ENCODE measurements around the gene EPSTI1.
"Not testable (repeated sequence)": the region's sequence is repeated elsewhere in the genome, so short reads cannot be mapped to it uniquely, and the experiment has no call there.

EPSTI1 gene

DNA sequence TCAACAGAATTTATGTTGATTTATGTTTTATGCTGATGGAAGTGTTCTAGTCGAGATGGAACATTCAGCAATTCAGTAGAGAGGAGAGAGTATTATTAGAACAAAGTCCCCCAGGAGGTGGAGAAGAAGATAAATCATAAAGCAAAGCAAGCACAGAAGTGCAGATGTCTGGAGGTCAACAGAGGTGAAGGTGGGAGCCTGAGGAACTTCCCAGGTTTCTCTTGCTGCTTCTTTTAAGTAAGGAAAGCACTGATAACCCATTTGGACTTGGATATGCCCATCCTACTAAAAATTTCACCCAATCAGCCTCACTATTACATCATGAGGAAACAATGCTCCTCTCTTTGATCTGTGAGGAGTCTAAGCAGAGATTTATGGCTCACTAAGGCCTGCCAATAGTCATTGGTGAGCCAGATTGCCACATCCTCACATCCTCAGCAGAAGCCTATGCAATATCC lies 98.8 kb downstream of the EPSTI1 start:
- no peak for DNase-seq (ENCODE audit: low read depth)

DNA sequence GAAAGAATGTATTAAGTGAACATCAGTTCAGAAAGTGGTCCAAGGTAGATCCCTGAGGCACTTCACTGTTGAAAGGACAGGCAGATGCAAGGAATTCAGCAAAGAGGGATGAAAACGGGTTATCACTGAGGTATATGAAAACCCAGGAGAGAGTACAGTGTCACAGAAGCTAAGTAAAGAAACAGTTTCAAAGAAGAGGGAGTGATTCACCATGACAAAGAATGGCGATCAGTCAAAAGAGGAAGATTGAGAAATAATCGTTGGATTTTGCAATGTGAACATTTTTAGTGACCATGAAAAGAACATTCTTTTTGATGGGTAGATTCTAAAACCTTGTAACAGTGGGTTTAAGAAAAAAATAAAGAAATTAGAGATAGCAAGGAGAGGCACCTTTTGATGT lies 99.3 kb downstream of the EPSTI1 start:
- no peak for DNase-seq (ENCODE audit: low read depth)

DNA sequence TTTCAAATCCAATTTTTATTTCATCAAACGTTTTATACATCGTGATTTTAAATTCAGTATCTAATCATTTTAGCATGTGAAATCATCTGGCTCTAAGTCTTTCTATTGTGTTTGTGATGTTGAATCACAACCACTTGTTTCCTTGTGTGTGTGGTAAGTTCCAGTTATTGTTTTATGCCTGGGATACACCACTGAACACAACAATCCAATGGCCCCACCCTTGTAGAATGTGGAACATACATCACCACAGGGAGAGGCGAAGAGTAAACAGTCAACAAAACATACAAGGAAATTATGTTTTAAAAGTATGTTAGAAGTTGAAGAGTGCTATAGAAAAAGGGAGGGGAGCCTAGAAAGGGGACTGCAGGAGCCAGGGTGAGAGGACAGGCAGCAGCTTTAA lies 100.5 kb downstream of the EPSTI1 start:
- no peak for DNase-seq (ENCODE audit: low read depth)

DNA sequence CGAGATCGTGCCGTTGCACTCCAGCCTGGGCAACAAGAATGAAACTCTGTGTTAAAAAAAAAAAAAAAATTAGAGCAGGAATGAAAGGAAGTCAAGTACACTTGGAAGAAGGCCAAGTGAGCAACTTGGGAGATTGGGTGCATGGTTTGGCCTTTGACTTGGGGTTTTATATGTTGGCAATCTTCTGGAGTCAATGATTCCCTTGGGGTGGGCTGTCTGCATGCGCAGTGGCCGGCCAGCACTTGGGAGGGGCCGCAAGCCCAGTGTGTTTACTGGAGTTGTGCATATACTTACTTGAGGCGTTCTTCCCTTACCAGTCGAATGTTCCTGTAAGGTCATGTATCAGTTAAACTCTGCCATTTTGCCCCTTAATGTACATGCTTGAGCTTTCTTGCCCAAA lies 106.7 kb downstream of the EPSTI1 start:
- no peak for DNase-seq (ENCODE audit: low read depth)

DNA sequence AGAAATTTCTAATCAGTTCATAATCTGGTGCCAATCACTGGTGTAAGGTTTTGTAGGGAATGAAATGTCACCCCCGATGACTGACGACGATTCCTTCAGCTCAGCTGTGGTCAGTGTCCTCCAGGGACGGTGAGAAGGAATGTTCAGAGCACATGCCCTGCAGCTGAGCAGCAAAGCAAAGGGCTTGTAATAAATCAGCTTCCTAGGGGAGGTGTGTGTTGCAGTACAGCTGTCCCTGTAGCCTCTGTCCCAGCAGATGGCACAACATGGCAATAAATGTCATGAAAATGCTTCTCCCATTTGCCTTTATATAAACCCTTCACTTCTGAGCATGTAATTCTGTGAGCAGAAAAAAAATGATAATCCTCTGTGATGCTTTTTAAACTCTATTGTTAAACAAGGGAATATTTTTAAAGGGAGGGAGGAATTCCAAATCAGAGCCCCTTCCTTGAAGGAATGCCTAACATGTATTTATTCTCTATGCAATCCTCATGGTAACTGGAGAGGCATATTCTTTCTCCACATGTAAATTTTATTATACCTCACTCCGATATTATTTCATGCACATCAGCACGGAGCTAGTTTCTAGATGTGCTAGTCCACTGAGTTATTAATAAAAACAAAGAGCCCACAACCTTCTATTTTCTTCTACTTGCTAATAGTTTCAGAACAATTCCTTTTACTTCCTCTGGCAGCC lies 108.1 kb downstream of the EPSTI1 start:
- DNase-seq (ENCODE audit: low read depth), result no peak

DNA sequence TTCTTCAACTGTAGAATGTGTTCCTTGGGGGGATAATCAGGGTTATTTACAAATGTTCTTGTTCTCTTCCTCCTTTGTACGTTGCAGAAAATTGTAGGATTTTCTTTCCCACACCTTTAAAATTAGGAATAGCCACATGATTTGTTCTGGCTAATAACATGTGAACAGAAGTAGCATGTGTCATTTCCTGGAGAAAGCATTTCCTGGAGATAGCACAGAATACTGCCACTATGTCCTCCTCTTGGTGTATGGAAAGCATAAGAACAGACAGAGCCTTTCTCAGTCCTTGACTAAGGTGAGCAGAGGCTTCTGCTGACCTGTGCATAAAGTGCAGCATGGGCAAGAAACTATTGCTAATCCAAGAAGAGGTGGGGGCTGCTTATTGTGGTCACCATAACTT lies 108.9 kb downstream of the EPSTI1 start:
- no peak for DNase-seq (ENCODE audit: low read depth)

DNA sequence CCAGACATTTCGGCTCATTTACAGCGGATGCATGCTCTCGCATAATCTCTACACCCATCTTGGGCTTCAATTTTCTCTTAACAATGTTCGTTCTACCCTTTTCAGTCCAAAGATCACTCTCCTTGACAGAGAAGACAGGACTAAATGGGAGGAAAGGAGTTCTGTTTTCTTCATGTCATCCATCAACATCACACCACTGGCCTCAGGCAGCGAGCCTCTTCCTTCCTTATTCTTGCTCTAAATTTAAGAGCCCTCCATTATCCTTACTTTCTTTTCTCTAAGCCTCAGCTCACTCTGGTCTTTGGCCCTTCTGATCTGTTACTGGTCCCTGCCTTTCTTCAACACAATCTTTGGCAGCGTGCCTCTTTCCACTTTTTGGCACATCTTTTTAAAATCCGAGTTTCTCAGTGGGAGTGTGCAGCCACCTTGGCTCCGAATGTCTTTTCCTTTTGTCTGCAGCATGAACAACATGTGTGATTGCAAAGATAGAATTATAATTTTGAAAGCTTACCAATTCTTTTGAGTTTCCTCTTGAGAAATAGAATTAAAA lies 111.9 kb downstream of the EPSTI1 start:
- DNase-seq (ENCODE audit: low read depth), result no peak

DNA sequence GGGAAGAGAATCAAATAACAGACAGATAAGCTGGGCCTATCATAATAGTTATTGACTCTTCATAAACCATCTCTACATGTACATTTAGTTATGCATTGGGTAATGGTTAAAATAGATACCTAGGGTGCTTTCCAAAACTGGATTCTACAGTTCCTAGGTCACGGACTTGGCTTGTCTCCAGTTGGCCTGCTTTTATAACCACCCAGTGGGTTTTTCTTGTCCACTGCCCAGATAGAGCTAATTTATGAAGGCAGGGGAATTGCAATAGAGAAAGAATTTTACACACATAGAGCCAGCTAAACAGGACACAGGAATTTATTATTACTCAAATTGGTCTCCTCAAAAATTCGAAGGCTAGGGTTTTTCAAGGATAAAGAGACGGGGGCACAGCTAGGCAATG lies 113.3 kb downstream of the EPSTI1 start:
- DNase-seq (ENCODE audit: low read depth), result no peak

DNA sequence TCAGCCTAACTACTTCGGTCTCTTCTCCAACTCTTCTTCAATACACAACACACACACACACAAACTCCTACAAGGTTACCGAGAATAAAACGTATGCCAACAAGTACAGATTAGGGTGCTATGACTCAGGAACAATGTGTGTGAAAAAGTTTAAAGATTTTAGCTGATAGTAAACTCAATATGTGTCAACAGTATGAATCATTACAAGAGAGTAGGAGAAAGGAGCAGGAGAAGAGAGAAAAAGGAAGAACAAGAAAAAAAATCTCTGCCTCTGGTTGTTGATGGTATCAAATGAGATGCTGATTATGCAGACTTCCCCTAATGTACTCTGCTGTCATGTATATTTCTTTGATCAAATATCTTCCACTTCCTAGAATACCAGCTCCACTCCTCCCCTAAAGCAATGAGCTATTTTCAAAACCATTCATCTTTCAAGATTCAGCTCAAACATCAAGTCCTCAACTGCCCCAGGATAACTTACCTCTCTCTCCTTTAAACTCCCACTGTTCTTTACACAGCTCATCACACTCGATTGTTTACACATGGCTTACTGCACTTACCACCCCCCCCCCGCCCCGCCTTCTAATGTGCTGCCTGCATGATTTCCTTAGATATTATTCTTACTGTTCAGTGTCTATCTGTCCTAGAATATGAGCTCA lies 115.0 kb downstream of the EPSTI1 start:
- no peak for DNase-seq (ENCODE audit: low read depth)

GRCh38 chr13:42876270-42876714 lies 115.7 kb downstream of the EPSTI1 start:
- no peak for DNase-seq (ENCODE audit: low read depth)

DNA sequence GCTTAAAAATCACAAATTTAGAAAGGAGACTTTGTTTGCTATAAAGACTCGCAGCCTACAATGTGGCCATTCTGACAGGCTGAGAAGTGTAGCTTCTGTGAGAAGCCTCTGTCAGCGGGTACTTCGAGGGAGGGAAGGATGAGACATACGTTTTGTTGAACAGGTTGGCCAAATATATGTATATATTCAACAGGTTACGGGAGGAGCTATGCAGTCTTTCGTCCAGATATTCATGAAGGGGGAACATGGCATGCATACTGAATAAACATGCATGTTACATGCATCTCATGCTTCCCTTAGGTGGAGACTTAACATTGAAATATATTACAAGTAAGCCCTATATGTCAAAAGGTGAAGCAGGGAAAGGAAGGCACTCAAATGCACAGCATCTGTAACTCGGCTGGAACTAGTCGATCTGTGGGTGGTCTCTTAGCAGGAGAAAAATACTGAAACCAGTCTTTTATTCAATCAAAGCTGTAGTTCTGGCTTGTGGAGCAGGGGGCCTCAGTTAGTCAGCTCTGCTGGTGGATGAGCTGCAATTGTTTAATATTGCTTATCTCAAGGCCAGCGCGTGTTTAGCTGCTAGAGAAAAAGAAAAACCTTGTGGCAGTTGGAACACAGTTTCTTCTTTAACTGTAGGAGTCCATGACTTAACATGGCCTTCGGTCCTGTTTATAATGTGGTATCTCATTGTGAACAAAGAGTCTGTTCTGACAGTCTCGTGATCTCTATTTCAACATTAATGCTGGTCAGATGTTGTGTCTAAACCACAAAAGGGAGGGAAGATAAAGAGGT lies 116.4 kb downstream of the EPSTI1 start:
- DNase-seq (ENCODE audit: low read depth), result no peak

- DNase-seq (ENCODE audit: low read depth), result no peak
These were observed 117.8 kb downstream of the EPSTI1 start for GRCh38 chr13:42874221-42874620.

GRCh38 chr13:42873081-42873480 lies 119.0 kb downstream of the EPSTI1 start:
- no peak for DNase-seq (ENCODE audit: low read depth)

DNA sequence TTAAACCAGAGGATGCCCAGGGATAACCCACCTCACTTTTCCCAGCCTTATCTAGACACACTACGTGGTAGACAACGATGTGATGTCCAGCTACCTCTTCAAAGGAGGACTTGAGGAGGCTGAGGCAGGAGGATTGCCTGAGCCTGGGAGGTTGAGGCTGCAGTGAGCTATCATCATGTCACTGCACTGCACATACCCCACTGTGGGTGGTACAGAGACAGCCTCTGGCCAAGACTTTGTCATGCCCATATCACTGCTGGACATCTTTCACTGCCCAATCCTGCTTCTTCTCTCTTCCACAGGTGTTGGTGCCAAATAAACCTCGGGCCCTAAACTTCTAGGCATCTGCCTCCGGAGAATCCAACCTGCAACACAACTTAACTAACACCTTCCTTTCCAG lies 124.8 kb downstream of the EPSTI1 start:
- no peak for DNase-seq (ENCODE audit: low read depth)

DNA sequence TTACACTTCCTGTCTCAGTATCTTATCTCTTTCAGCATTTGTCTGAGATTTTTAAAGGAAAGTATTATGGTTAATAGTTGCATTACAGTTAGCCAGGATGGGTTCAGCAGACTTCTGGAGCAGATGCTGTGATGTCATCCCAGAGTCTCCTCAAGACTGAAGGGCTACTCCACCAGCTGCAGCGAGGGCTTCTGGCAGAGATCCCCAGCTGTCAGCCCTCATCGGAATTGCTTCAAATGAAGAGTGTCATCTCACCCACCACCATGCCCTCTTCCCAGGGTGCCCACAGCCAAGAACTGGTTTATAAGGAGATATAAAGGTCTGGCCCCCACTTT lies 126.3 kb downstream of the EPSTI1 start:
- DNase-seq (ENCODE audit: low read depth), result no peak

GRCh38 chr13:42864952-42865767 lies 126.9 kb downstream of the EPSTI1 start:
- no peak for DNase-seq (ENCODE audit: low read depth)

- not testable (repeated sequence) for DNase-seq (ENCODE audit: low read depth)
These were observed 129.7 kb downstream of the EPSTI1 start for GRCh38 chr13:42862370-42862769.

DNA sequence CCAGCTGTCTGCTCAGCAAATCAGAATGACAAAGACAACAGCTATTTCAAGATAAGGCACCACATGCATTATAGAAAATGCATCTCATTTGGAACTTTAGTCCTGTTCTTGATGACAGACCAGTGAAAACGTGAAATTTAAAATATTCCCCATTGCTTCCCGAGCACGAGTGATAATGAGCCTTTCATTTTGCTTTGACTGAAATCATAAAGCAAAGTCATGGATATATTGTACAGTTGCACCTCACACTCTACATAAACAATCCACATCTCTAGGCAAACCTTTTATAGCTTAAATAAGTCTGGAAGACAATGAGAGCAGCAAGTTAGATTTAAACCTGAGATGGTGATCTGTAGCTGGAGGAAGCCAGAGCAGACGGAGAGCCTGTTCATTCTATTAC lies 131.6 kb downstream of the EPSTI1 start:
- no peak for DNase-seq (ENCODE audit: low read depth)

DNA sequence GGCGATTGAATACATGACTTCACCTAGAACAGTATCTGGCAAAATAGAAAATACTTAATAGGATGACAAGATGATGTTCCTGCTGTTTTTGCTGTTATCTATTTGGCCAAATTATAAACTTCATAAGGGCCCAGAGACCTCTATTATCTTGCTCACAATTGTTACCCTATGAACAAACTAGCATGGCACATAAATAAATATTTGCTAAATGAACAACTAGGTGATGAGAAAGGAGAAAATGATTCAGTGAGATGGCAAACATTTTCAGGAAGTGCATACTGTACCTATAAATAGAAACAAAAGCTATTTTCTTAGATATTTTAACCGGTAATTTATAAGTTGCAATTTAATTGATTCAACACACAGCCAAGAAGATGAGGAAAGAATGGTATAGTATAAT lies 132.3 kb downstream of the EPSTI1 start:
- no peak for DNase-seq (ENCODE audit: low read depth)

- no peak for DNase-seq (ENCODE audit: low read depth)
These were observed 136.6 kb downstream of the EPSTI1 start for GRCh38 chr13:42855410-42855809.

- DNase-seq (ENCODE audit: low read depth), result no peak
These were observed 139.9 kb downstream of the EPSTI1 start for GRCh38 chr13:42852136-42852535.

- no peak for DNase-seq (ENCODE audit: low read depth)
These were observed 142.8 kb downstream of the EPSTI1 start for GRCh38 chr13:42849200-42849599.
